A549 (cell line): ENCODE results near the gene TMEM190. TPM values are rescaled to one million over a fixed set of nuclear protein-coding genes. Genes with fewer than 3 reads are reported as not detected.
A peak's percentile ranks its signal among the peaks of the same experiment; 100 is the strongest.

ENCODE experiments used
- ATAC-seq, 2 experiments: fragments of 200-7000 bp in 1 of 2; fragments of >200 bp in 1 of 2; cut with Nextera tagmentation in 1 of 2; cut with Tn5 transposase in 1 of 2; 3 replicates each; pipeline versions ENCODE4 v1.8.0 to v1.9.1; 2018 to 2020; ENCODE audit warnings: mild to moderate bottlenecking in 1 of 2, moderate library complexity in 1 of 2
- CTCF ChIA-PET: fragments of 300-600 bp; sonication (Branson Sonifier 250); formaldehyde crosslinking; extraction: SDS; loops from one replicate; lab custom pipeline; 2021; ENCODE audit warnings: antibody characterized with exemption, inconsistent platforms; lab: Yijun Ruan, JAX
- POLR2A ChIA-PET: fragments of 350-600 bp; formaldehyde crosslinking; extraction: SDS; loops from one replicate; lab custom pipeline; 2021; ENCODE audit warnings: antibody characterized with exemption, inconsistent platforms; lab: Yijun Ruan, JAX
- DNase-seq, 2 experiments: peaks; one replicate each; pipeline versions ENCODE4 v3.0.0 to v3.0.0-alpha.2; 2011 to 2016; ENCODE audit warnings: low read depth in 1 of 2, low spot score in 1 of 2
- FAIRE-seq: peaks from 2 replicates; lab custom pipeline; 2011; peaks lifted over from hg19 to GRCh38; lab: Jason Lieb, UNC
- H3K27ac ChIP-seq, 2 experiments: fragments of >200 bp; sonication (Bioruptor Twin); formaldehyde crosslinking; 3 replicates each; pipeline ENCODE4 v1.5.1; 2016 to 2017
- H3K4me1 ChIP-seq: fragments of >200 bp; sonication (Bioruptor Twin); formaldehyde crosslinking; 3 replicates; pipeline ENCODE4 v1.6.1; 2016
- H3K4me2 ChIP-seq: fragments of >200 bp; sonication (Bioruptor Twin); formaldehyde crosslinking; 3 replicates; pipeline ENCODE4 v1.6.1; 2016
- H3K4me3 ChIP-seq: fragments of >200 bp; sonication (Bioruptor Twin); formaldehyde crosslinking; 3 replicates; pipeline ENCODE4 v1.5.1; 2016
- H3K9me3 ChIP-seq: fragments of >200 bp; sonication (Bioruptor Twin); formaldehyde crosslinking; 3 replicates; pipeline ENCODE4 v1.6.1; 2016
- BHLHE40 ChIP-seq: IDR thresholded peaks from 2 replicates; pipeline ENCODE4 v1.6.1; 2012; ENCODE audit warnings: low read depth, low read length, inconsistent platforms
- CEBPB ChIP-seq, 2 experiments: fragments of >200 bp in 1 of 2; sonication (Bioruptor Twin) in 1 of 2; formaldehyde crosslinking in 1 of 2; IDR thresholded peaks; 2 replicates each; pipeline ENCODE4 v1.6.1; 2012 to 2016
- CHD4 ChIP-seq: fragments of 200-600 bp; sonication (generic); IDR thresholded peaks from 2 replicates; pipeline ENCODE4 v1.6.1; 2016; ENCODE audit warnings: antibody characterized with exemption, mild to moderate bottlenecking, borderline replicate concordance
- EHF ChIP-seq: fragments of 250-450 bp; sonication (Bioruptor Pico); IDR thresholded peaks from 2 replicates; pipeline ENCODE4 v1.5.0; 2020; ENCODE audit warnings: mild to moderate bottlenecking
- FOSB ChIP-seq: fragments of 250-450 bp; sonication (Bioruptor Pico); IDR thresholded peaks from 2 replicates; pipeline ENCODE4 v1.5.0; 2020; ENCODE audit warnings: mild to moderate bottlenecking, moderate library complexity
- HDAC2 ChIP-seq: fragments of 200-600 bp; sonication (generic); IDR thresholded peaks from 2 replicates; pipeline ENCODE4 v1.6.1; 2016
- HOXB5 ChIP-seq: fragments of 250-450 bp; sonication (Bioruptor Pico); IDR thresholded peaks from 2 replicates; pipeline ENCODE4 v1.5.0; 2020; ENCODE audit warnings: mild to moderate bottlenecking, moderate library complexity
- JUN ChIP-seq, 2 experiments: fragments of >200 bp; sonication (Bioruptor Twin); formaldehyde crosslinking; IDR thresholded peaks; 2 replicates in 1 of 2; 3 replicates in 1 of 2; pipeline ENCODE4 v1.6.1; 2016 to 2017
- KDM1A ChIP-seq: fragments of 200-600 bp; sonication (generic); IDR thresholded peaks from 2 replicates; pipeline ENCODE4 v1.6.1; 2016; ENCODE audit warnings: low read depth, mild to moderate bottlenecking
- MAZ ChIP-seq: fragments of 150-350 bp; IDR thresholded peaks from 2 replicates; pipeline ENCODE4 v1.6.1; 2014; ENCODE audit warnings: antibody characterized with exemption, low read depth, low read length, borderline replicate concordance
- MYC ChIP-seq: IDR thresholded peaks from 2 replicates; pipeline ENCODE4 v1.6.1; 2012; ENCODE audit warnings: mild to moderate bottlenecking, inconsistent platforms, low read length, improper control_type of control experiment, borderline replicate concordance
- NFE2L2 ChIP-seq: fragments of 150-350 bp; conservative IDR thresholded peaks from 2 replicates; pipeline ENCODE4 v1.6.1; 2014; ENCODE audit warnings: low read length
- NR3C1 ChIP-seq: fragments of >200 bp; sonication (Bioruptor Twin); formaldehyde crosslinking; IDR thresholded peaks from 3 replicates; pipeline ENCODE4 v1.6.1; 2017
- PHF8 ChIP-seq: fragments of 200-600 bp; sonication (generic); IDR thresholded peaks from 2 replicates; pipeline ENCODE4 v1.6.1; 2016; ENCODE audit warnings: low read depth, mild to moderate bottlenecking, antibody characterized with exemption, moderate library complexity, borderline replicate concordance
- POLR2A ChIP-seq: IDR thresholded peaks from 2 replicates; pipeline ENCODE4 v1.6.1; 2012; ENCODE audit warnings: mild to moderate bottlenecking, low read length
- POLR2AphosphoS2 ChIP-seq: conservative IDR thresholded peaks from 2 replicates; pipeline ENCODE4 v1.6.1; 2012; ENCODE audit warnings: low read length, improper control_type of control experiment, inconsistent platforms
- RAD21 ChIP-seq, 2 experiments: fragments of >200 bp in 1 of 2; sonication (Bioruptor Twin) in 1 of 2; formaldehyde crosslinking in 1 of 2; IDR thresholded peaks in 1 of 2; conservative IDR thresholded peaks in 1 of 2; 2 replicates in 1 of 2; 3 replicates in 1 of 2; pipeline ENCODE4 v1.6.1; 2012 to 2018; ENCODE audit warnings: inconsistent platforms in 1 of 2
- RARB ChIP-seq: fragments of 250-450 bp; sonication (Bioruptor Pico); IDR thresholded peaks from 2 replicates; pipeline ENCODE4 v1.8.0; 2021; ENCODE audit warnings: mild to moderate bottlenecking, moderate library complexity
- RNF2 ChIP-seq: fragments of 200-600 bp; sonication (generic); IDR thresholded peaks from 2 replicates; pipeline ENCODE4 v1.6.1; 2016; ENCODE audit warnings: low read depth, mild to moderate bottlenecking, antibody characterized with exemption, moderate library complexity, borderline replicate concordance
- SMC3 ChIP-seq: fragments of >200 bp; sonication (Bioruptor Twin); formaldehyde crosslinking; IDR thresholded peaks from 3 replicates; pipeline ENCODE4 v1.6.1; 2018; ENCODE audit warnings: inconsistent platforms
- SREBF2 ChIP-seq: fragments of 450-650 bp; IDR thresholded peaks from 2 replicates; pipeline ENCODE4 v1.6.1; 2014; ENCODE audit warnings: mild to moderate bottlenecking, moderate library complexity
- TP53 ChIP-seq: fragments of 250-450 bp; sonication (Bioruptor Pico); IDR thresholded peaks from 2 replicates; pipeline ENCODE4 v1.5.0; 2021; ENCODE audit warnings: mild to moderate bottlenecking, moderate library complexity
- ZC3H11A ChIP-seq: fragments of 450-650 bp; IDR thresholded peaks from 2 replicates; pipeline ENCODE4 v1.6.1; 2014; ENCODE audit warnings: antibody characterized with exemption, mild to moderate bottlenecking
- ZFP36 ChIP-seq: fragments of 450-650 bp; IDR thresholded peaks from 2 replicates; pipeline ENCODE4 v1.6.1; 2014; ENCODE audit warnings: borderline replicate concordance; ENCODE audit not compliant: partially characterized antibody
- ZNF302 ChIP-seq: fragments of 250-450 bp; sonication (Bioruptor Pico); IDR thresholded peaks from 2 replicates; pipeline ENCODE4 v1.9.0; 2021; ENCODE audit warnings: inconsistent platforms, mild to moderate bottlenecking, moderate library complexity
- WGBS: methylation state at CpG from one replicate; pipeline ENCODE4 v1.1.6; 2017; ENCODE audit errors: missing lambda C conversion rate; 5-methylcytosine and 5-hydroxymethylcytosine counted together
- polyA plus RNA-seq, 4 experiments: library from polyadenylated mRNA; depleted of rRNA in 3 of 4; stranded (reverse); fragments of >200 nt; fragmentation: RNase III in 1 of 4; extraction: RNeasy Plus Mini Kit Qiagen cat#74134 plus additional on column Dnase treatment in 1 of 4; gene quantifications; 2 replicates in 3 of 4; 3 replicates in 1 of 4; pipeline ENCODE4 v1.2.3, GENCODE V29; 2011 to 2017
- TF ChIP-seq, protein P1 (sequence below): fragments of >200 bp; sonication (Bioruptor Twin); formaldehyde crosslinking; IDR thresholded peaks from 3 replicates; pipeline ENCODE4 v1.5.1; 2016
- TF ChIP-seq, protein P2 (sequence below): fragments of >200 bp; sonication (Bioruptor Twin); formaldehyde crosslinking; IDR thresholded peaks from 2 replicates; pipeline ENCODE4 v1.6.1; 2016
- TF ChIP-seq, protein P3 (sequence below): IDR thresholded peaks from 2 replicates; pipeline ENCODE4 v1.6.1; 2012
- TF ChIP-seq, protein P4 (sequence below): IDR thresholded peaks from 2 replicates; pipeline ENCODE4 v1.6.1; 2012
- TF ChIP-seq, protein P5 (sequence below): fragments of 200-600 bp; sonication (generic); IDR thresholded peaks from 2 replicates; pipeline ENCODE4 v1.6.1; 2016; ENCODE audit warnings: antibody characterized with exemption, mild to moderate bottlenecking, moderate library complexity
- TF ChIP-seq, protein P6 (sequence below): fragments of 150-350 bp; IDR thresholded peaks from 2 replicates; pipeline ENCODE4 v1.6.1; 2014; ENCODE audit warnings: low read depth, mild to moderate bottlenecking, low read length
- TF ChIP-seq, protein P7 (sequence below): fragments of 450-650 bp; IDR thresholded peaks from 2 replicates; pipeline ENCODE4 v1.6.1; 2014; ENCODE audit warnings: antibody characterized with exemption

Gene TMEM190
- polyA plus RNA-seq, 2 of the 4 experiments (the other 2 are of a cell fraction) = 0.58 to 1.7 TPM

DNA sequence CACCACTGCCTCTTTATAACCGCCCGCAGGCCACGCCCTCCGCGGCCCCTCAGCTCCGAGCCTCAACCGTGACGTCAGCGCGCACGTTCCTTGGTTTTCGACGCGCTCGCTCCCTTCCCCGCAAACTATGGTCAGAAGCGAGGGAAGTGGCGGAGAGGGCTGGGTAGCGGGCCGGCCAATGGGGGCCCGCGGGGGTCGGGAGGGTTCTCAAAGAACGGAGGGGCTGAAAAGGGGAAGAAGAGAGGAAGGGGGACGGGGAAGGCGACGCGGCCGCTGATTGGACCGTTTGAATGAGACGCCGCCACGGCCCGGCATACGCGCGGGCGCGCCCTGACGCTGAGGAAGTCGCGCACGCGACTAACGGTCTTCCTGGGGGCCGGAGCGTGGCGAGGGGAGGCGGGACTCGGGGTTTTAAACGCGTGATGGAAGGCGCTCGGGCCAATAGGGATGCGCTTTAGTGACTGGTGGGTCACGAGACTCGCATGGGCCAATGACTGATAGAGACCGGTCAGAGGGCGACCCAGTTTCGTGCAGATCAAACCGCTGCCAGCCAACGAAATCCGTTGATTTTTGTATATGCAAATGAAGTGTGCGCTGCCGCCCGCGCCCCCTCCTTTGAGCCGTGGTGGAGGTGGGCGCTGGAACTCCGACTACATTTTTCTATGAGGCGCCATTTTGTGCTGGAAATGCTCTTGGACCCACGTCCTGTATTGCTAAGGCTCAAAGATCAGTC is 31.3 kb downstream of the TMEM190 start:
- FAIRE-seq (peak; percentile 49), DNase-seq (peak; percentile 100), ATAC-seq (peak; percentile 90 to 96)
- H3K4me3 ChIP-seq = peak overlapping the region; percentile 98
- 0 out of 3 replicates have a peak, but pooled peaks cover 6% of the 10 kb centered on the region for H3K9me3 ChIP-seq
- peak overlapping the region; percentile 81 for H3K4me2 ChIP-seq
- 1% methylated on average over 49 of the region's 72 CpGs for WGBS
- peak overlapping the region; percentile 95 to 97 for H3K27ac ChIP-seq
- ChIA-PET CTCF (interaction anchor here (0.6 to 8.1 kb wide), 8 partner anchors 10 to 267 kb away, joined by 3 to 61 read pairs (median 4); partner anchors contain the start of gene DNAAF3), POLR2A (interaction anchor here (0.6 to 3.3 kb wide), 57 partner anchors 9 to 959 kb away, joined by 3 to 55 read pairs (median 5); partner anchors contain the start of genes BRSK1, DNAAF3, FIZ1 and GARIN5B)
- H3K4me1 ChIP-seq = peaks cover 36% of the 10 kb centered on the region
- no peak for TF ChIP-seq HDAC2
- TF ChIP-seq HOXB5 (CRISPR knock-in tag) = peak; percentile 66; the same call in 1 of the 2 replicates
- TF ChIP-seq POLR2A = no peak
- TF ChIP-seq CEBPB (IDR thresholded peaks at IDR 0.05) = no peak
- TF ChIP-seq FOSB = no peak
- no peak for TF ChIP-seq ZFP36
- TF ChIP-seq, protein P1, sequence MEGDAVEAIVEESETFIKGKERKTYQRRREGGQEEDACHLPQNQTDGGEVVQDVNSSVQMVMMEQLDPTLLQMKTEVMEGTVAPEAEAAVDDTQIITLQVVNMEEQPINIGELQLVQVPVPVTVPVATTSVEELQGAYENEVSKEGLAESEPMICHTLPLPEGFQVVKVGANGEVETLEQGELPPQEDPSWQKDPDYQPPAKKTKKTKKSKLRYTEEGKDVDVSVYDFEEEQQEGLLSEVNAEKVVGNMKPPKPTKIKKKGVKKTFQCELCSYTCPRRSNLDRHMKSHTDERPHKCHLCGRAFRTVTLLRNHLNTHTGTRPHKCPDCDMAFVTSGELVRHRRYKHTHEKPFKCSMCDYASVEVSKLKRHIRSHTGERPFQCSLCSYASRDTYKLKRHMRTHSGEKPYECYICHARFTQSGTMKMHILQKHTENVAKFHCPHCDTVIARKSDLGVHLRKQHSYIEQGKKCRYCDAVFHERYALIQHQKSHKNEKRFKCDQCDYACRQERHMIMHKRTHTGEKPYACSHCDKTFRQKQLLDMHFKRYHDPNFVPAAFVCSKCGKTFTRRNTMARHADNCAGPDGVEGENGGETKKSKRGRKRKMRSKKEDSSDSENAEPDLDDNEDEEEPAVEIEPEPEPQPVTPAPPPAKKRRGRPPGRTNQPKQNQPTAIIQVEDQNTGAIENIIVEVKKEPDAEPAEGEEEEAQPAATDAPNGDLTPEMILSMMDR = no peak
- no peak for TF ChIP-seq KDM1A
- no peak for TF ChIP-seq TP53 (CRISPR knock-in tag)
- TF ChIP-seq BHLHE40 = peak; percentile 94
- no peak for TF ChIP-seq SREBF2
- no peak for TF ChIP-seq POLR2AphosphoS2
- TF ChIP-seq, protein P2, sequence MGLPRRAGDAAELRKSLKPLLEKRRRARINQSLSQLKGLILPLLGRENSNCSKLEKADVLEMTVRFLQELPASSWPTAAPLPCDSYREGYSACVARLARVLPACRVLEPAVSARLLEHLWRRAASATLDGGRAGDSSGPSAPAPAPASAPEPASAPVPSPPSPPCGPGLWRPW = no peak
- TF ChIP-seq, protein P3, sequence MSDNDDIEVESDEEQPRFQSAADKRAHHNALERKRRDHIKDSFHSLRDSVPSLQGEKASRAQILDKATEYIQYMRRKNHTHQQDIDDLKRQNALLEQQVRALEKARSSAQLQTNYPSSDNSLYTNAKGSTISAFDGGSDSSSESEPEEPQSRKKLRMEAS = peak; percentile 99
- TF ChIP-seq JUN (IDR thresholded peaks at IDR 0.05) = peak in 1 of 2 experiments; percentile 71; a peak in 2 of 5 replicates
- peak; percentile 92; the same call in 1 of the 2 replicates for TF ChIP-seq MAZ
- TF ChIP-seq, protein P4, sequence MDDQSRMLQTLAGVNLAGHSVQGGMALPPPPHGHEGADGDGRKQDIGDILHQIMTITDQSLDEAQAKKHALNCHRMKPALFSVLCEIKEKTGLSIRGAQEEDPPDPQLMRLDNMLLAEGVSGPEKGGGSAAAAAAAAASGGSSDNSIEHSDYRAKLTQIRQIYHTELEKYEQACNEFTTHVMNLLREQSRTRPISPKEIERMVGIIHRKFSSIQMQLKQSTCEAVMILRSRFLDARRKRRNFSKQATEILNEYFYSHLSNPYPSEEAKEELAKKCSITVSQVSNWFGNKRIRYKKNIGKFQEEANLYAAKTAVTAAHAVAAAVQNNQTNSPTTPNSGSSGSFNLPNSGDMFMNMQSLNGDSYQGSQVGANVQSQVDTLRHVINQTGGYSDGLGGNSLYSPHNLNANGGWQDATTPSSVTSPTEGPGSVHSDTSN = peak; percentile 94
- no peak for TF ChIP-seq RNF2
- TF ChIP-seq ZNF302 (CRISPR knock-in tag) = no peak
- TF ChIP-seq SMC3 = no peak
- TF ChIP-seq PHF8 = no peak
- TF ChIP-seq MYC = peak; percentile 94
- no peak for TF ChIP-seq NFE2L2
- TF ChIP-seq, protein P5, sequence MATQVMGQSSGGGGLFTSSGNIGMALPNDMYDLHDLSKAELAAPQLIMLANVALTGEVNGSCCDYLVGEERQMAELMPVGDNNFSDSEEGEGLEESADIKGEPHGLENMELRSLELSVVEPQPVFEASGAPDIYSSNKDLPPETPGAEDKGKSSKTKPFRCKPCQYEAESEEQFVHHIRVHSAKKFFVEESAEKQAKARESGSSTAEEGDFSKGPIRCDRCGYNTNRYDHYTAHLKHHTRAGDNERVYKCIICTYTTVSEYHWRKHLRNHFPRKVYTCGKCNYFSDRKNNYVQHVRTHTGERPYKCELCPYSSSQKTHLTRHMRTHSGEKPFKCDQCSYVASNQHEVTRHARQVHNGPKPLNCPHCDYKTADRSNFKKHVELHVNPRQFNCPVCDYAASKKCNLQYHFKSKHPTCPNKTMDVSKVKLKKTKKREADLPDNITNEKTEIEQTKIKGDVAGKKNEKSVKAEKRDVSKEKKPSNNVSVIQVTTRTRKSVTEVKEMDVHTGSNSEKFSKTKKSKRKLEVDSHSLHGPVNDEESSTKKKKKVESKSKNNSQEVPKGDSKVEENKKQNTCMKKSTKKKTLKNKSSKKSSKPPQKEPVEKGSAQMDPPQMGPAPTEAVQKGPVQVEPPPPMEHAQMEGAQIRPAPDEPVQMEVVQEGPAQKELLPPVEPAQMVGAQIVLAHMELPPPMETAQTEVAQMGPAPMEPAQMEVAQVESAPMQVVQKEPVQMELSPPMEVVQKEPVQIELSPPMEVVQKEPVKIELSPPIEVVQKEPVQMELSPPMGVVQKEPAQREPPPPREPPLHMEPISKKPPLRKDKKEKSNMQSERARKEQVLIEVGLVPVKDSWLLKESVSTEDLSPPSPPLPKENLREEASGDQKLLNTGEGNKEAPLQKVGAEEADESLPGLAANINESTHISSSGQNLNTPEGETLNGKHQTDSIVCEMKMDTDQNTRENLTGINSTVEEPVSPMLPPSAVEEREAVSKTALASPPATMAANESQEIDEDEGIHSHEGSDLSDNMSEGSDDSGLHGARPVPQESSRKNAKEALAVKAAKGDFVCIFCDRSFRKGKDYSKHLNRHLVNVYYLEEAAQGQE = no peak
- TF ChIP-seq CHD4 = no peak
- TF ChIP-seq, protein P6, sequence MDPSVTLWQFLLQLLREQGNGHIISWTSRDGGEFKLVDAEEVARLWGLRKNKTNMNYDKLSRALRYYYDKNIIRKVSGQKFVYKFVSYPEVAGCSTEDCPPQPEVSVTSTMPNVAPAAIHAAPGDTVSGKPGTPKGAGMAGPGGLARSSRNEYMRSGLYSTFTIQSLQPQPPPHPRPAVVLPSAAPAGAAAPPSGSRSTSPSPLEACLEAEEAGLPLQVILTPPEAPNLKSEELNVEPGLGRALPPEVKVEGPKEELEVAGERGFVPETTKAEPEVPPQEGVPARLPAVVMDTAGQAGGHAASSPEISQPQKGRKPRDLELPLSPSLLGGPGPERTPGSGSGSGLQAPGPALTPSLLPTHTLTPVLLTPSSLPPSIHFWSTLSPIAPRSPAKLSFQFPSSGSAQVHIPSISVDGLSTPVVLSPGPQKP = no peak
- TF ChIP-seq, protein P7, sequence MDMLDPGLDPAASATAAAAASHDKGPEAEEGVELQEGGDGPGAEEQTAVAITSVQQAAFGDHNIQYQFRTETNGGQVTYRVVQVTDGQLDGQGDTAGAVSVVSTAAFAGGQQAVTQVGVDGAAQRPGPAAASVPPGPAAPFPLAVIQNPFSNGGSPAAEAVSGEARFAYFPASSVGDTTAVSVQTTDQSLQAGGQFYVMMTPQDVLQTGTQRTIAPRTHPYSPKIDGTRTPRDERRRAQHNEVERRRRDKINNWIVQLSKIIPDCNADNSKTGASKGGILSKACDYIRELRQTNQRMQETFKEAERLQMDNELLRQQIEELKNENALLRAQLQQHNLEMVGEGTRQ = peak; percentile 96
- no peak for TF ChIP-seq ZC3H11A
- TF ChIP-seq NR3C1 = no peak
- TF ChIP-seq RARB (CRISPR knock-in tag) = no peak
- TF ChIP-seq EHF (CRISPR knock-in tag) = 0 out of 2 replicates have a peak, but pooled peaks have one; percentile 6
- TF ChIP-seq RAD21 (conservative IDR thresholded peaks at IDR 0.05 in 1 of 2, IDR thresholded peaks at IDR 0.05 in 1 of 2) = no peak
